GM19455 (cell line): Measurements from ENCODE around the gene SRY.
"Not testable (repeated sequence)": the region's sequence is repeated elsewhere in the genome, so short reads cannot be mapped to it uniquely, and the experiment has no call there.

Experiments used
- ATAC-seq: cut with Tn5 transposase; IDR thresholded peaks from one replicate; pipeline ENCODE4 v1.9.1; 2021; ENCODE audit not compliant: unreplicated experiment

Gene SRY

GRCh38 chrY:2787600-2787999 is at the start of gene SRY:
SRY (minus strand) TSS chrY:2787682; CDS start chrY:2787603, 79 bp downstream.
- no peak for ATAC-seq

GRCh38 chrY:2837078-2837477 is 49.6 kb upstream of the SRY start:
- no peak for ATAC-seq

- no peak for ATAC-seq
These were observed 47.7 kb upstream of the SRY start for GRCh38 chrY:2835230-2835629.

GRCh38 chrY:2828497-2828896 is 41.0 kb upstream of the SRY start:
- ATAC-seq = no peak

- no peak for ATAC-seq
These were observed 37.0 kb upstream of the SRY start for GRCh38 chrY:2824471-2824870.

GRCh38 chrY:2817146-2817896 is 29.8 kb upstream of the SRY start:
- not testable (repeated sequence) for ATAC-seq

GRCh38 chrY:2800246-2800645 is 12.8 kb upstream of the SRY start:
- ATAC-seq = no peak

GRCh38 chrY:2797991-2798390 is 10.5 kb upstream of the SRY start:
- no peak for ATAC-seq

GRCh38 chrY:2796977-2797523 is 9.6 kb upstream of the SRY start:
- ATAC-seq = no peak

- ATAC-seq = no peak
These were observed 2.3 kb upstream of the SRY start for GRCh38 chrY:2789756-2790155.

GRCh38 chrY:2786876-2787512 is 488 bp downstream of the SRY start:
- ATAC-seq = no peak
